GM21619 (cell line): ENCODE results near the gene FASTK.

Experiments used
- ATAC-seq: cut with Tn5 transposase; IDR thresholded peaks from one replicate; pipeline ENCODE4 v1.9.1; 2021; ENCODE audit not compliant: unreplicated experiment

The FASTK gene

DNA sequence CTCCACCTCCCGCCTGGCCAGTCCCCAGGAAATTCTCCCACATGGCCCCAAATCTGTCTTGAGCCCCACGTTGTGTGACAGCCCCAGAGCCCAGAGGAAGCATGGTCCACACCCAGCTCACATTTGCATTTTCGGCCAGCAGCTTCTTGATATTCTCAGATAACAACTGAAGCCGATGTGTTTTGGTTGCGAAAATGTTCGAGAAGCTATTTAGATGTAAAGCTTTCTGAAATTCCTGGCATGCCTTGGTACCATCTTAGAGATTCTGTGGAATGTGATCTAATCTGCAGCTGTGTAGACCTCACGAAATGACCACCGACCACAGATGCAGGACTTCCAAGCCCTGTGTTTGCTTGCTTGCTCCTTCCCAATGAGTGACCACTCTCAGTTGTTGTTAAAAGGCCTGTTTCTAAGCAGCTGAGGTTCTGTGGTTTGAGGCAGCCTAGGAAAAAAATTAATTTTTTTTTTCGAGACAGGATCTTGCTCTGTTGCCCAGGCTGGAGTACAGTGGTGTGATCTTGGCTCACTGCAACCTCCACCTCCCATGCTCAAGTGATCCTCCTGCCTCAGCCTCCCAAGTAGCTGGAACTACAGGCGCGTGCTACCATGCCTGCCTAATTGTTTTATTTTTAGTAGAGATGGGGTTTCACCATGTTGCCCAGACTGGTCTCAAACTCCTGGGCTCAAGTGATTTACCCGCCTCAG is 12.4 kb downstream of the FASTK start:
- no peak for ATAC-seq

DNA sequence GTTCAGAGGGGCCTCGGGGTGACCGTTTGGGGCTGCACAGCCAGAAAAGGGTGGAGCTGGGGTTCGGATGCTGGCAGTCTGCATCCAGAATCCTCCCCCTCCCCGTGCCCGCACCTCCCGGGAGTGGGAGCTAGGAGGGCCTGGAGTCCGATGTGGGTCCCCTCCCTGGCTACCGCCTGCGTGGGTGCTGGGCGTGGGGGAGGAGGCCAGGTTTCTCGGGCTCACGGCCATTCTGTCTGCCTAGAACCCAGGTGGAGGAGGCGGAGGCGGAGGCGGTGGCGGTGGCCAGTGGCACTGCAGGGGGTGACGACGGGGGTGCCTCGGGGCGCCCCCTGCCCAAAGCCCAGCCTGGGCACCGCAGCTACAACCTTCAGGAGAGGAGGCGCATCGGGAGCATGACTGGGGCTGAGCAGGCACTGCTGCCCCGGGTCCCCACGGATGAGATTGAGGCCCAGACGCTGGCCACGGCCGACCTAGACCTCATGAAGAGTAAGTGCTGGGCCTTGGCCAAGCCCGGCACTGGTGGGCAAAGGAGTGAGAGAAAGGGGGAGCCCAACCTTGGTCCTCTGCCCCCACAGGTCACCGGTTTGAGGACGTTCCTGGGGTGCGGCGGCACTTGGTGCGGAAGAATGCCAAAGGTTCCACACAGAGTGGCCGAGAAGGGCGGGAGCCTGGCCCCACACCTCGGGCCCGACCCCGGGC is 14.2 kb downstream of the FASTK start:
- no peak for ATAC-seq

DNA sequence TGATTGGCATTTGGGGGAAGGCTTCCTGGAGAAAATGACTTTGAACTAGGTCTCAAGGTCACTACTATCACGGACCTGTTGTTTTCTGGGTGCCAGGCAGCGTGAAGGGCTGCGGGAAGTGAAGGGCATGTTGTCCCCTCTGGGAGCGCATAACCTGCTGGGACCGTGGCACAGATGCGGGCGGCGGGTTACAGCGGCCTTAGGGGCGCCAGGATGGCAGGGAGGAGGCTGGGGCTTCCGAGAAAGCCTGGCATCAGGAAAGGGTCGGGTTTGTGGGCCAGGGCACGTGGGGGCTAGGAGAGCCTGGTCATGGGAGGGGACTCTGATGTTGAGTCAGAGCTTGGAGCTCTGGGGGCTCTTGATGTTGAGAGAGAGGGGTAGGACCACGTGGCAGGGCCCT is 15.1 kb downstream of the FASTK start:
- ATAC-seq, result no peak

DNA sequence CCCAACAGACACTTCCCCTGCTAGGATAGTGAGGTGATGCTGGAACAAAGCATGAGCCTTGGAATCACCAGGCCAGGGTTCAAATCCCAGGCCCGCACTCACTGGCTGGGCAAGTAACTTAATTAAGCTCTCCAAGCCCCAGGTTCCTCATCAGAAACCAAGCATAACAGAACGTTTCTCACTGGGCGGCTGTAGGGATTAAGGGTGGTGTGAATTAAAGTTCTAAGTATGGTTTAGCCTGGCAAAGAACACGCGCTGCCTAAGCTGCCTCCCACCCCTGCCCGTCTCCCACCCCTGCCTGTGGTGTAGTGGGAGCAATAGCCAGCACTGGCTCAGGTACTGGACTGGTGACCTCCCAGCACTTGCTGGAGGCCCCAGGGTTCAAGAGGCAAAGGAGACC is 15.6 kb downstream of the FASTK start:
- no peak for ATAC-seq

DNA sequence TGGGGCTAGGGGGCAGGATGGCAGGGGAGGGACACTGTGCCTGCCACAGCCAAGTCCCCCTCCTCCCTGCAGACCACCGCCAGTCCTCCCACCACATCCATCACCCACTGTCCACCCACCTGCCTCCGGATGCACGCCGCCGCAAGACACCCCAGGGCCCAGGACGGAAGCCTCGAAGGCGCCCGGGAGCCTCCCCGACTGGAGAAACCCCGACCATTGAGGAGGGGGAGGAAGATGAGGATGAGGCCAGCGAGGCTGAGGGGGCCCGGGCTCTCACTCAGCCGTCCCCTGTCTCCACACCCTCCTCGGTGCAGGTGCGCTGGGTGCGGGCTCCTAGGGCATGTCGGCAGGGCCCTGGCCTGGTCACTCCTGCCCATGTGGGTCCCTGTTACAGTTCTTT is 16.2 kb downstream of the FASTK start:
- ATAC-seq, result no peak

DNA sequence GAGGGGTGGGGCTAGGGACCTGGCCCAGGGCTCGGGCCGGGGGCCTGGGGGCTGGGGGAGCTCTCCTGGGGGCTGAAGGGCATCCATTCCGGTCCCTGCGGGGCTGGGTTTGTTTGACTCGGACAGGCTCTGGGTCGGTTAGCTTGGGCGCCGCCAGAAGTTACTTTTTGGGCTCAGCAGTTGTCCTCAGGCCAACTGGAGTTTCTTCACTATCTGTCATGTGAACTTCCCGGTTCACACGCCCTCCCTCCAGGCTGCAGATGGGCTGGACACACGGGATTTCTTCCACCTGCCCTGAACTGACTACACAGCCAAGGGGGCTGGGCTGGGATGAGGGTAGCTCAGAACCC is 17.4 kb downstream of the FASTK start:
- ATAC-seq, result no peak

DNA sequence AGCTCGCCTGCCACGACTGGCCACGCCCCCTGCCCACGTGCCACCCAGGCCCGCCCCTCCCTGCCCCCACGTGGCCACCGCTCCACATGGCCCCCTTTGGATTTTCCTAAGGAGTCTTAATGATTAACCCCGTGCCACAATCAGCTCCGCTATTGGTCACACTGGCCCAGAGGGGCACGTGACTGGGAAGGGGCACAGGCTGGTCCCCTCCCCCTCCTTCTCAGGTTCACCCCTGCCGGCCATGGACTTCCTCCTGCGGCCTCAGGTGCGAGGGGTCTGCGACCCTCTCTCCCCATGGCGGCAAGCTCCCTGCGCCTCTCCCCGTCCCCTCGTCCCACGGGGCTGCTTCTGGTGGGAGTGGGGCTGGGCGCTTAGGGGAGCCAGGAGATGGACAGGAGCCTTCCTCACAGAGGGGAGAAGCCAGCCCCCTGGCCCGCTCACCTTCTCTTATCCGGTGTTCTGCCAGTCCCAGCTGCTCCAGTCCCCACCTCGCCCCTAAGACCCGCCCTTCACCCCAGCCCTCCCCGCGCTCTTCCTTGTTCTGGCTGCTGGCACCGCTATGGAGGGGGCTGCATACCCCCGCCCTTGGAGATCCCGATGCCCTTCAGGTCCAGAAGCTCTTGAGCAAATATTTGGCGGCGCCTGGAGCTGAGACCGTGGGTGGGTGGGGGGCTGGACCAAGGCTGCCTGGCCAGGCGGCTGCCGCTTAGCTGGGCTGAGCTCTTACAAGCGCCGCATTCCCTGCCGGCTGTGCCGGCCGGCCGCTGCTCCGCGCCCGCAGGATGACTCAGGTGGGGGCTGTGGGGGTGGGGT is 18.0 kb downstream of the FASTK start:
- no peak for ATAC-seq

DNA sequence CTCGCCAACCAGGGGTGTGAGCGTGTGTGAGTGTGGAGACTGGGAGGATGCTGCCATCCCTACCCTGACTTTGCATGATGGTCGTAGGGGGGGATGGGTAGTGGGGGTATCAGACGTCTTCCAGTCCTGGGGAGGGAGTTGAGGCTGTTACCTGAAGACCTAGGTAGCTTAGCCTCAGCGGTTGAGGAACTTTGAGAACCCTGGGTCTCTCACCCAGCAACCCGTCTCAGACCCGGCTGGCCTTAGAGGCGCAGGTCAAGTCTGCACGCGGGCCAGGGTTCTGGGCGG is 18.6 kb downstream of the FASTK start:
- no peak for ATAC-seq

DNA sequence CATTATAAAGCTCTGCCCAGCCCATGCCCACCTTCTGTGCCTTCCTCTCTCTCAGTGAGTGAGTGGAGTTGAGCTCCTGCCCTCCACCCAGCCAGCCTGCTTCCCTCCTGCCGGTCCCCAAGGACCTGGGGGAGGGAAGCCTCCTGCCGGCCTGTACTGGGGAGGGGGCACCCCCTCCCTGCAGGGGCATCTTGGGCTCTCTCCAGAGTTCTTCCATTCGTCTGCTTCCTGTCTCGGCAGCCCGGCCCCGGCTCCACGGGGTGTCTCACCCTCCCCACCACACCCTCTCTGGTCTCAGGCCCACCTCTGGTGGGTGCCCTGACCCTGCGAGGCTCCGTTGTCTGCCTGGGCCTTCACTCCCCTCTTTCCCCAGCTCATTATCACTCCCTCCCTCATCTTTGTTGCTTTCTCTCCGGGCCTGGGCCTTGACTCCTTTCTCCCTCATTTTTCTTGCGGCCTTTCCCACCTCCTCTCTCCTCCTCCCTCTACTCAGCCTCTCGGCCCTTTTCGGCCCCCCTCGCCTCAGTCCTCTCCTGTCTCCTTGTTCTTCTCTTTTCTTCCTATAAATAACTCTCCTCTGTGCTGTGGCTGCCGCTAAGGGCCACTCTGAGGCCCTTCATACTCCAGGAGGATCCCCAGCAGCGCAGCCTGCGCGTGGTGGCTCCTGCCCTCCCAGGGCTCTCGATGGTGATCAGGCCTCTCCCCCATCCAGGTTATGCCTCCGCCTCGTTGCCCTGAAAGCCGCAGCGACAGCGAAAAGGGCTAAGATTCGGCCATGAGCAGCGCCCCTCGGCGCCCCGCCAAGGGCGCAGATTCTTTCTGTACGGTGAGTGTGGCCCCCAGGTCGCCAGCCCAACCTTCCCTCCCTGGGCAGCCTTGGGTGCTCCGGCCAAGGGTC is 19.1 kb downstream of the FASTK start:
- ATAC-seq, result no peak

DNA sequence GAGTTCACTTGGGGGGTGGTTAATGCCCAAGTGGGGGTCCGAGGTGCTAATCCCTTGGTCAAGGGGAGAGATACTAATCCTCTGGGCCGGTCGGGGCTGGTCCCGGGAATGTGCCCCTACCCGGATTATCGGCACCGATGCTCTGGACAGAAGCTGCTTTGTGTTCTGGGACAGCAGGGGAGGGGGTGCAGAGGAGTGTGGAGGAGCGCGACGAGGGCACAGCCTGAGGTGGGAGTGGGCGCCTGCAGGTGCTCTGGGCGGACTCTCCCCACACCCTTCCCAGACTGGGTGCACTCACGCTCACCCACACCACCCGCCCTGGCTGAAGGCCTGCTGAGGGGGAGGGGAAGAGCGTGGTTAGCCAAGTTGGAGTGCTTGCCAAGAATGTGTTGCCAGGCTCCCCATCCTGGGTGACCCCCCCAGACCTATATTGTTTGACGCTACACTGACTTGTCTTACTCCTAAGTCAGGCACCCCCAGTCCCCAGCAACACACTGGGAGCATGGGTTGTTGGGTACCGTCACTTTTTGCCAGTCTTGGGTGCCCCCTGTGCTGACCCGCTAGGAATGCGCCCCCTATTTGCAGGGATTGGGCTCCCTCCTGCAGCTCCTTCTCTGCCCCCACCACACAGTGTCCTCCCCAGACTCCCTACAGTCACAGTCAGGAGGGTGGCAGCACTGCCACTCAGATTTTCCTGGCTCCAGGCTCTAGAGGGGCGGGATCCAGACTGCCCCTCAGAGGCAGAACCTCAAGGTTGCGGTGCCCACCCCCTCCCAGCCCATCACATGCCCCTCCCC is 20.0 kb downstream of the FASTK start:
- ATAC-seq, result no peak

DNA sequence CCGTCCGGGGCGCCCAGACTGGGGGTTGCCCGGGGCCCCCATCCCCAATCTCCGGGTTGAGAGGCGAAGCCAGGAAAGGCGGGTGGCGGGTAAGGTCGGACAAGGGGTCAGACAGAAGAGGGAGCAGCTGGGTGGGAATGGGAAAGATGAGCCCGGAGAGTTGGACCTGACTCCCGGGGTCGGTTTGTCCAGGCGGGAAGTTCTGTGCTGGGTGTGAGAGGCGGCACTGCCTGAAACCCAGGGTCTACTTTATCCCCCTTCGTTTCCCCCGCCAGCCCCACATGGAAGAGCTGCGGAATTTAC is 20.5 kb downstream of the FASTK start:
- ATAC-seq, result no peak

DNA sequence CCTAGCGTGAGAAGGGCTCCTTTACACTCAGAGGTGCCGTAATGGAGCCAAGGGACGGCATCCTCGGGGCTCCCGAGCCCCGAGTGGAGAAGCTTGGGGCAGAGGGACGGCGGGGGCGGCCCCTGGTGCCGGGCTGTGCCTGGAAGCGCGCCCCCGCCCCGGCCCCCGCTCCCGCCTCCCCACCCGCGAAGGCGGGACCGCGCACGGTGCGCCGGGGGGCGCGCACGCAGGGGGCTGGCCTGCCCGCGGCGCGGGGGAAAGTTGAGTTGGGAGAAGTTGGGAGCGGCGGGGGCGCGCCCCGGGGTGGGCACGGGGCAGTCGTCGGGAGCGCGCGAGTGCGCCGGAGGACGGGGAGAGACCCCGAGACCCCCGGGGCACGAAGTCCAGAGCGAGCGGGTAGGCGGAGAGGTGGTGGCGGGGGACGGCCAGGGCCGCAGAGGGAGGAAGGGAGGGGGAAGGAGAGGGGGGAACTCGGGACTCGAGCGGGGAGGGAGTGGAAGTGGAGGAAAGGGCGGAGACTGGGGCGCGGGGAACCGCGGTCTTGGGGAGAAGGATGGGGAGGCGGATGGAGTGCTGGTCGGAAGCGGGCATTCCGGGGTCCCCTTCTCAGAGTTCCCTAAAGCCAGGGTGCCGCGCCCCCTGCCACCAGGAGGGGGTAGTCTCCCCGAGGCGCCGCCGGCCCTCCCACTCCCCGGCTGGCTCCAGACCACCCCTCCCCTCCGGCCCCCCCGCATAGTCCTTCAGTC is 21.1 kb downstream of the FASTK start, which contains the start of gene SLC4A2:
TSS of gene SLC4A2 (plus strand) at position 223 of the 746 bp plus-strand sequence. CDS start 2,399 bp downstream, outside the sequence.
- peak; percentile 30 for ATAC-seq

DNA sequence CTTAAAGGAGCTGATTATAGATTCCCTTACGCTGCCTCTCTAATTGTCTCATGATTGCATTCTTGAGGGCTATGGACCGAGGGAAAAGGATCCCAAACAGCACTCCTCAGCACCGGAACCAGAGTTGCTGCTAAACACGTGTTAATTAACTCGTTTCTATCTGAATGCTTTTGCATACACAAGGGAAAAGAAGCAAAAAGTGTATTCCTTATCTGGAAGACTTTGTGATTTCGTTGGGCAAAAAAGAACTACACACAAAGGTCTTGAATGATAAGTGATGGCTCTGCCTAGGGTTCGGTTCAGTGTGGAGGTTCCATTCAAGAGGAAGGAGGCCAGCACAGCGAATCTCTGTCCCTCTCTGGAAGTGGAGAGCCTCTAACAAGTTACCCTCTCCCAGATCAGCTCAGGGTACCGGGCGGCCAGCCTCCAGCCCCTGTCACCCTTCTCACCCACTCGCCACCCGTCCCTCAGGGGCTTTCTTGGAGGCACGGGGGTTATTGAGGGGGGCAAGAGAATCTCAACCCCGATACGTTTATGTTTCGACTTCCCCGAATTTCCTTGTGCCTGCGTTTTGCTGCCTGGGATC is 21.7 kb downstream of the FASTK start:
- no peak for ATAC-seq

DNA sequence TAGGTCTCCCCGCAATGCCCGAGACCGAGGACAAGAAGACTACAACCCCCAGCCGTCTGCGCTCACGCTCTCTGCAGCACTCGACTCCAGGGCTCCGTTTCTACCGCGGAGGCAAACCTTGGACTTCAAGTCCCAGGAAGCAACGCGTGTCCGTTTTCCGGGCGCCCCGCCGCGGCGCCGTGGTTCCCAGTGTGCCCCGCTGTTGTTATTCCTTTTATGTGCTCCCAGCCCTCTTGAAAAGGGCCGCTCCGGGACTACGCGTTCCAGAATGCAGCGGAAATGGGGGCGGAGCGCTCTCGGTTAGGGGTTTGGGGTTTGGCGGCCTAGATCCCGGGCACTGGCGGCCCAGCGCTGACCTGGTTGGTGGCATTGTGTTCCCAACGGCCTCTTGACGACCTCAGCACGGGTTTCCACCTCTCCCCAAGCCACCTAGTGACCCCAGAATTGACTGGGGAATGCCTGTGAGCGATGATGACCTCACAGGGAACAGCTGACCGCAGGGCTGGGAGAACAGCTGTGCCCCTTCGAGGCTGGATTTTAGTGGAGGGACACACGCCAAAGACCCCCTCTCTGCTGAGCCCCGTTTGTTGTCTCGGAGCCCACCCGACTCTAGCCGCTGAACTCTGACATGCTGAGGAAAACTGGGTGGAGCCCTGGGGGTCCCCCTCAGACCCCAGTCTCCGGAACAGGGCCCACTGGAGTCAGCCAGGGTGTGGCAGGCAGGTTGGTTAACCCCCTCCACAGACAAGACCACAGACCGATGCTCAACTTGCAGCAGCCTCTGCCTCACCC is 22.4 kb downstream of the FASTK start:
- ATAC-seq, result peak; percentile 87

DNA sequence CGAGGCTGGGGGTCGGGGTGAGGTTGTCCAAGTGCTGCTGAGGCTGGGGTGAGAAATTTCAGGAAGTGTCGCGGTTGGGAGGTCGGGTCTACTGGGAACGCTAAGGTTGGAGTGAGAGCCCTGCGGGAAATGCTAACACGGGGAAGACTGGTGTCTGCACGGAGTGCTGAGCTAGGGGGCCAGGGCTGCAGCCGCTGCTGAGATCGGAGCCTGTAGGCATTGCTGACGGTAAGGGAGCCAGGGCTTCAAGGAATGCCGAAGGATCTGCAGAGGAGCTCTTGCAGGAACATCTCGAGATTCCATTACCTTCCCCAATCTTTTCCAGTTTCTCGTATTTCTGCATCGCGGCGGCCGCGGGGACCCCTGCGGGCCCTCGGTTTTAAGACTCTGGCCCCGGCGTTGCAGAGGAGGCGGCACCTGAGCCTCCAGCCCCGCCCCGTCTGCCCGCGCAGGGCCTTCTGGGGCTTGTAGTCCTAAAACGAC is 23.1 kb downstream of the FASTK start, which contains the start of gene CDK5:
TSS of gene CDK5 (minus strand) at position 392 of the 483 bp plus-strand sequence. CDS start at position 343, 49 bp downstream.
- ATAC-seq, result peak; percentile 10

DNA sequence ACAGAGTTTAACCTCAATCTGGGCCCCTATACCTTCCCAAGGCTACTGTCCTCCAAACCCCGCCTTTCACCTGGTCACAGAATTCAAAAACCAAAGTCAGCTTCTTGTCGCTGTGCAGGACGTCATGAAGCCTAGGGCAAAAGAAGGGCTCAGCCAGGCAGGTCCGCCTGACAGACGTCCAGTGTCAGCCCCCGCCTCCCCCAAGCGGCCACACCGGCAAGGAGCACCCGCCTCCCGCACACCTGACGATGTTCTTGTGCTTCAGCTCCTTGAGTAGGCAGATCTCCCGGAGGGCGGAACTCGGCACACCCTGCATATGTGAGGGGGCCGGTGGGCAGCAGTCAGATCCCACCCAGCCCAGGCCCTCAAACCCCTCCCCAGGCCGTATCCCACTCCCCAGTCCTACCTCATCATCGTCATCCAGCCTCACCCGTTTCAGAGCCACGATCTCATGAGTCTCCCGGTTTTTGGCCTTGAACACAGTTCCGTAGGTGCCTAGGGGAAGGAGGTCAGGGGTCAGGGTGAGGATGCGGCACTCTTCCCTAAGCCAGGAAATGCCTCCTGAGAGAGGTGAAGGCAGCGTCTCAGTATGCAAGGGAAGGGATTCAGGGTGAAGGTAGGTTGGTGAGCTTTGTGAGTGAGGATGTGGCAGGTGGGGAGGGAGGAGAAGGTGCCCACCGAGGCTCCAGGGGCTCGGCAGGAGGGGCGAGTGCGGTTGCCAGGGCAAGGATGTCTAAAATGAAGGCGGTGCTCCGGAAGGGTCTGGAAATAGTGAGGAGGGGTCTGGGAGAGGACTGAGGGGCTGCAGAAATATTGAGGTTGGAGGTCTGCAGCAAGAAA is 23.7 kb downstream of the FASTK start:
- ATAC-seq, result no peak

DNA sequence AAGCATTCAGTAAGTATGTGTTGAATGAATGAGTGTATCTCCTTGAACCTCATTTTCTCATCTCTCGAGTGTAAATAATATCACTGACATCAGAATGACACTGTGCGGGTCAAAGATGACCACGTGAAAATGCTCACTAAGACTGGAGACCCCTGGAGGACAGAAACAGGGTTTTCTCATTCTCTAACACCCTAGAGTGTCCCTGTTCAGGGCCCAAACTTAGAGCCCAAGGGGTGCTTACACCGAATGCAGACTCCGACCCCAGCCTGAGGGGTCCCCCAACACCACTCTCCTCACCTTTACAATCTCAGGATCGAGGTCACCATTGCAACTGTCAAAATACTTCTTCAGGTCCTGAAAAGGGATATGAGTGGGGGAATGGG is 24.3 kb downstream of the FASTK start:
- no peak for ATAC-seq
